Breast epithelium (tissue), 3 donors: ENCODE measurements around the gene PRDM16.

ENCODE experiments used
- POLR2A ChIP-seq: fragments of 450-650 bp; IDR thresholded peaks from one replicate; pipeline ENCODE4 v1.6.1; 2016; ENCODE audit warnings: antibody characterized with exemption, mild to moderate bottlenecking, moderate library complexity
- TF ChIP-seq, protein P1 (sequence below), 3 donors: fragments of 450-650 bp; IDR thresholded peaks; one replicate each; pipeline ENCODE4 v1.5.1; 2016 to 2017; ENCODE audit warnings: antibody characterized with exemption in 3 of 3, mild to moderate bottlenecking in 3 of 3, moderate library complexity in 3 of 3

- TF ChIP-seq, protein P1, sequence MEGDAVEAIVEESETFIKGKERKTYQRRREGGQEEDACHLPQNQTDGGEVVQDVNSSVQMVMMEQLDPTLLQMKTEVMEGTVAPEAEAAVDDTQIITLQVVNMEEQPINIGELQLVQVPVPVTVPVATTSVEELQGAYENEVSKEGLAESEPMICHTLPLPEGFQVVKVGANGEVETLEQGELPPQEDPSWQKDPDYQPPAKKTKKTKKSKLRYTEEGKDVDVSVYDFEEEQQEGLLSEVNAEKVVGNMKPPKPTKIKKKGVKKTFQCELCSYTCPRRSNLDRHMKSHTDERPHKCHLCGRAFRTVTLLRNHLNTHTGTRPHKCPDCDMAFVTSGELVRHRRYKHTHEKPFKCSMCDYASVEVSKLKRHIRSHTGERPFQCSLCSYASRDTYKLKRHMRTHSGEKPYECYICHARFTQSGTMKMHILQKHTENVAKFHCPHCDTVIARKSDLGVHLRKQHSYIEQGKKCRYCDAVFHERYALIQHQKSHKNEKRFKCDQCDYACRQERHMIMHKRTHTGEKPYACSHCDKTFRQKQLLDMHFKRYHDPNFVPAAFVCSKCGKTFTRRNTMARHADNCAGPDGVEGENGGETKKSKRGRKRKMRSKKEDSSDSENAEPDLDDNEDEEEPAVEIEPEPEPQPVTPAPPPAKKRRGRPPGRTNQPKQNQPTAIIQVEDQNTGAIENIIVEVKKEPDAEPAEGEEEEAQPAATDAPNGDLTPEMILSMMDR (IDR thresholded peaks at IDR 0.05) = no peak
- TF ChIP-seq POLR2A = no peak
Measured at GRCh38 chr1:3125546-3126368, 56.8 kb downstream of the PRDM16 start.
